Measurements from ENCODE around the gene WDR5. TPM values are rescaled to one million over a fixed set of nuclear protein-coding genes. Genes with fewer than 3 reads are reported as not detected.

Gene WDR5
- total RNA-seq, 1 experiment from 2014 or later = 51.7 TPM

DNA sequence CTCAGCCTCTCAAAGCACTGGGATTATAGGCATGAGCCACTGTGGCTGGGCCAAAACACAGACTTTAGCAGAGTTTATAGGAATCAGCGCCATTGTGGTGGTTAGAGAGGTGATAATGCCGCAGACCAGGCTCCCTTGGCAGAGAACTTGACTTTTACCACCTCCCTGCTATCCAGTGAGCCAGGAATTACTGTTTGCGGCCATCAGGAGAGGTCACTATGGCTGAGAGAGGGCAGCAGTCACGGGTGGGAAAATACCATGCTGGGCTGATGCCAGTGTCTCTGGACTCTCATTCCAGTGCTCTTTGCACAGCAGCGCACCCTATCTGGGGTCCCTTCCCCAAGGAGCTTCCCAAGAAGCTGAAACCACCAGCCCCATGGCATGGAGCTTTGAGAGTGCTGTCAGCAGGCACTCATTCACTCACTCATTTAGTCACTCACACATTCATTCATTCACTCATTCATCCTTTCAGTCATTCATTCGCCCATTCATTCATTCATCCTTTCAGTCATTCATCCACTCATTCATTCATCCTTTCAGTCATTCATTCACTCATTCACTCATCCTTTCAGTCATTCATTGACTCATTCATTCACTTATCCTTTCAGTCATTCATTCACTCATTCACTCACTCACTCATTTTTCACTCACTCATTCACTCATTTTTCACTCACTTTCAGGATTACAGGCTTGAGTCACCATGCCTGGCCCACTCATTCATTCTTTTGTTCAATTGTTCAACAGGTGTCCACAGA is 55.8 kb downstream of the WDR5 start:
- CTCF ChIA-PET = no interaction called here

DNA sequence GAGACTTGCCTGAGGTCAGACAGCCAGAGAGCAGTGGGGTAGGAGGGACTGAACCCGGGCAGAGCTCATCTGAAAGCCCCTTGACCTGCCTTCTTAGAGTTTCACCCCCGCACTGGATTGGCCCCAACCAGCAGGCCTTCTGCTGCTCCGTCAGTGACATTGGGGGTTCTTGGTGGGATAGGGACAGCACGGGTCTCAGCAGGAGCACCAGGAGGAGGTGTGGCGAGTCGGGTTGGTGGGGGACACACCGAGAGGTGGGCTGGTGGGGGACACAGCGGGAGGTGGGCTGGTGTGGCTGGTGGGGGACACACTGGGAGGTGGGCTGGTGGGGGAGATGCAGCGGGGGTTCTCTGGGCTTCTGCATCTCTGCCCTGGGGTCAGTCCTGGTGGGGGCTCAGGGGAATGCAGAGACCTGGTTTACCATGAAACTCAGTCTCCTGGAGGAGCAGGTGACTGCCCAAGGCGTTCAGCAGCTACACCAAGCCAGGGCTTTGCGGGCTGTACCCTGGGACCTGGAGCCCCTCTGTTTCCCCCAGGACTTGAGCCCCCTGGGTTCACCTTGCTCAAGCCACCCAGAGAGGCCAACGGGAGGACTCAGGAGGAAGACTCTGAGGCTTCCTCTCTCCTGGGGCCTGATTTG is 56.5 kb downstream of the WDR5 start:
- H3K36me3 Mint-ChIP-seq (ENCODE audit: insufficient read depth, unreplicated experiment) = no peaks in the 10 kb centered on the region
- ChIA-PET CTCF (no interaction called here), POLR2A (no interaction called here)
- no peaks in the 10 kb centered on the region for H3K27me3 ChIP-seq (replicated peaks; ENCODE audit: control insufficient read depth, insufficient read depth, low read length)
- no peaks in the 10 kb centered on the region for H3K9me3 Mint-ChIP-seq (ENCODE audit: unreplicated experiment)
- H3K36me3 ChIP-seq (ENCODE audit: control insufficient read depth, insufficient read depth, low read length) = no peaks in the 10 kb centered on the region
- H3K4me1 Mint-ChIP-seq (ENCODE audit: low read depth, unreplicated experiment) = no peaks in the 10 kb centered on the region
- H3K4me3 Mint-ChIP-seq (ENCODE audit: unreplicated experiment) = no peak overlapping the region
- no peak overlapping the region for H3K4me3 ChIP-seq (ENCODE audit: low read depth, low read length)
- H3K27me3 Mint-ChIP-seq (ENCODE audit: insufficient read depth, unreplicated experiment) = peaks cover 4% of the 10 kb centered on the region
- TF ChIP-seq CTCF (IDR thresholded peaks at IDR 0.05; ENCODE audit: insufficient read depth in 1 of 2, low read depth in 1 of 2, low read length in 1 of 2, severe bottlenecking in 1 of 2, unreplicated experiment in 1 of 2) = no peak
- no peak overlapping the region for H3K27ac Mint-ChIP-seq (ENCODE audit: unreplicated experiment)
- BruUV-seq (replicated peaks) = no TSS peak
- H3K9me3 ChIP-seq = no peaks in the 10 kb centered on the region
- no peaks in the 10 kb centered on the region for H3K4me1 ChIP-seq
- no peak for DNase-seq
- intact Hi-C loops (cut with micrococcal nuclease; ENCODE audit: unreplicated experiment) = no loop called here

More for the DNA sequence above, 55.8 kb downstream of the WDR5 start:
- Mint-ChIP-seq H3K4me1 (ENCODE audit: low read depth, unreplicated experiment) (no peaks in the 10 kb centered on the region), H3K9me3 (ENCODE audit: unreplicated experiment) (no peaks in the 10 kb centered on the region), H3K36me3 (ENCODE audit: insufficient read depth, unreplicated experiment) (no peaks in the 10 kb centered on the region), H3K27ac (ENCODE audit: unreplicated experiment) (no peak overlapping the region), H3K27me3 (ENCODE audit: insufficient read depth, unreplicated experiment) (peaks cover 4% of the 10 kb centered on the region), H3K4me3 (ENCODE audit: unreplicated experiment) (no peak overlapping the region)
- Histone ChIP-seq H3K9me3 (no peaks in the 10 kb centered on the region), H3K4me1 (no peaks in the 10 kb centered on the region), H3K36me3 (ENCODE audit: control insufficient read depth, insufficient read depth, low read length) (no peaks in the 10 kb centered on the region), H3K27me3 (replicated peaks; ENCODE audit: control insufficient read depth, insufficient read depth, low read length) (no peaks in the 10 kb centered on the region), H3K4me3 (ENCODE audit: low read depth, low read length) (no peak overlapping the region)
- TF ChIP-seq CTCF (IDR thresholded peaks at IDR 0.05; ENCODE audit: insufficient read depth in 1 of 2, low read depth in 1 of 2, low read length in 1 of 2, severe bottlenecking in 1 of 2, unreplicated experiment in 1 of 2) = no peak
- intact Hi-C loops (cut with micrococcal nuclease; ENCODE audit: unreplicated experiment) = no loop called here
- DNase-seq = no peak
- no TSS peak for BruUV-seq (replicated peaks)
- POLR2A ChIA-PET = no interaction called here

DNA sequence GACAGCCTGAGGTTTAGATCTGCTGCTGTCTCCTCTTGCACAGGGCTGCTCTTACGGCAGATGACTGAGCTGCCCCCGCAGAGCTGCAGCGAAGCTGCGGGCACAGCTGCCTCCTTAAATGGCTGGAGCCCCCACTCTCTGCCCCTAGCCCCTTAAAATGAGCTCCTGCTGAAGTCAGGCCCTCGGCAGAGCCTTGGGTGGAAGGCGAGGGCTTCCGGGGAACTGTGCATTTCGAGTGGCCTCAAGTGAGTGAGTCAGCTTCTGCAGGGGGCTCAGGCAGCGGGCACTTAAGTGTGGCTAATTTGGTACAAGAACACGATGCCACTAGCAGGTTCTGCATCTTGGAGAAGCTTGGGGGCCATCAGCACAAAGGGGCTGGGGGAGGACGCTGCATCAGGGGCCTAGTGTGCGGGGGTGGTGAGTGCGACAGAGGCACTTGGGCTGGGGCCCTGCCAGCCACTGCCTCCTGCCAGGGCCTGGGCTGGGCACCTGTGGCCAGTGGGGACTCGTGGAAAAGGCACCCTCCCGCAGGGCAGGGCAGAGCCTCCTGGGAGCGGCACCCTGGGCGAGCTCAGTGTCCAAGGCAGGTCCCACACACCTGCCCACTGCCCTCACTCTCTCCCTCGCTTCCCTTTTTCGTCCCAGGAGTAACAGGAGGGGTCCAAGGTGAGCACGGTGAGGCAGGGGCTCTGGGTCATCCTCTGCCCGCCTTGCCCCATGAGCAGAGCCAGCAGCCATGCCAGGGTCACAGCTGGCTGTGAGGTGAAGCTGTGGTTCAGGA is 57.3 kb downstream of the WDR5 start:
- Mint-ChIP-seq H3K27me3 (ENCODE audit: insufficient read depth, unreplicated experiment) (peaks cover 4% of the 10 kb centered on the region), H3K27ac (ENCODE audit: unreplicated experiment) (no peak overlapping the region), H3K9me3 (ENCODE audit: unreplicated experiment) (no peaks in the 10 kb centered on the region), H3K4me3 (ENCODE audit: unreplicated experiment) (no peak overlapping the region), H3K36me3 (ENCODE audit: insufficient read depth, unreplicated experiment) (no peaks in the 10 kb centered on the region), H3K4me1 (ENCODE audit: low read depth, unreplicated experiment) (no peaks in the 10 kb centered on the region)
- Histone ChIP-seq H3K27me3 (replicated peaks; ENCODE audit: control insufficient read depth, insufficient read depth, low read length) (no peaks in the 10 kb centered on the region), H3K4me3 (ENCODE audit: low read depth, low read length) (no peak overlapping the region), H3K4me1 (no peaks in the 10 kb centered on the region), H3K9me3 (no peaks in the 10 kb centered on the region), H3K36me3 (ENCODE audit: control insufficient read depth, insufficient read depth, low read length) (no peaks in the 10 kb centered on the region)
- POLR2A ChIA-PET = no interaction called here
- CTCF ChIA-PET = interaction anchor here (0.5 kb wide), 1 partner anchor 23 kb away, joined by 6 read pairs; no protein-coding TSS in a partner anchor
- no TSS peak for BruUV-seq (replicated peaks)
- no peak for TF ChIP-seq CTCF (IDR thresholded peaks at IDR 0.05; ENCODE audit: insufficient read depth in 1 of 2, low read depth in 1 of 2, low read length in 1 of 2, severe bottlenecking in 1 of 2, unreplicated experiment in 1 of 2)
- intact Hi-C loops (cut with micrococcal nuclease; ENCODE audit: unreplicated experiment) = no loop called here
- DNase-seq = no peak

All from Caco-2 (cell line).